CD4-positive, alpha-beta T cell treated with Interleukin-12 subunit alpha and Interleukin-12 subunit beta, for 1 hour (primary cell): ENCODE results near the gene FLRT2.

Experiments
- DNase-seq: peaks from one replicate; pipeline ENCODE4 v3.0.0-alpha.2; 2020

Gene FLRT2

DNA sequence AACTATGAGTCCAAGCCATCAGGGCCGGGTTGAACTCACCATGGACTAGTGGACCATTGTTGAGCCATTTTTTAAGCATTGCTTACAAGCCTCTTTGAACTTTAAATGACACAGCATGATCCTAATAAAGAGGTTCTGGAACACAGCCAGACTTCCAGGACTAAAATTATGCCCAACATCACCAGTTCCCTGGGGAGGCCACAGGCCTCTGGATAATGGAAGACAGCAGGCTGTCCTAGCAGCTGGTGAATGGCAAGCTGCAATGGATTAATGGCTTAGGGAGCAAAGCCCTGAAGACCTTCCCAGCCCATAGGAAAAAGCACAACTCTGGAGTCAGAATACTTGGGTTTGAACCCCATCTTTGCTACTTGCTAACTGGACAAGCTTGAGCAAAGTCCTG is 71.3 kb downstream of the FLRT2 start:
- no peak for DNase-seq

DNA sequence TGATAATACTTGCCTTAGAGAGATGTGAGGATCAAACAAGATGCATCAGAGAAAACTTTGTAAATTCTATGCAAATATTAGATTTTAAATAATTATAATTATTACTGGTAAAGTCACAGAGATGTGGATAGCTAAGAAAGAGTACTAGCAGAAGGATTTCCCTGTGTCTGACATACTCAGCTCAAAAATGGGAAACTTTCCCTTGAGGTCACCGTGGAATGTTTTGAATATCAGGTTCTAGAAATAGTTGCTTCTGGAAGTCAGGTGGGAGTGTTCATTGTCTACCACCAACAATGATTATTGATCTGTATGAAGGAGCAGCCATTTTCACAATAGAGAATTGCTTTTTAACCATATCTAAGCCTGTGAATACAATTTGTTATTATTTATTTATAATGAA is 71.7 kb downstream of the FLRT2 start:
- no peak for DNase-seq

DNA sequence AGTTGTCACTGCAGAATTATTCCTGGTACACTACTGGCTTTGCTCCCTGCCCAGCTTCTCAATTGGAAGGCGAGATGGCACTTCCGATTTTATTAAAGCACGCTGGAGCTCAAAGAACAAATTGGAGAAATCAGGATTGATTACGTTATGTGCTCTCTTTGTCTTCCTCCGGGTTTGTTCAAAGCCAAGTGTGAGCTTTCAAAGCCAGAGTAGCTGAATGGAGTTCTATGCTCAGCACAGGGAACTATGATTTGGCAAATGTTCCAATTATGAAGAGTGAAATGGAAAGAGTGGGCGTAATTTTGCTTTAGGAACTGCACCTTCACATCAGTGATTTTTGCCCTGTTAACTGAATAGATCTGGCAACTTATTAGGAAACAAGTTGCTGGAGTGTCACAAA is 72.4 kb downstream of the FLRT2 start:
- DNase-seq = no peak

DNA sequence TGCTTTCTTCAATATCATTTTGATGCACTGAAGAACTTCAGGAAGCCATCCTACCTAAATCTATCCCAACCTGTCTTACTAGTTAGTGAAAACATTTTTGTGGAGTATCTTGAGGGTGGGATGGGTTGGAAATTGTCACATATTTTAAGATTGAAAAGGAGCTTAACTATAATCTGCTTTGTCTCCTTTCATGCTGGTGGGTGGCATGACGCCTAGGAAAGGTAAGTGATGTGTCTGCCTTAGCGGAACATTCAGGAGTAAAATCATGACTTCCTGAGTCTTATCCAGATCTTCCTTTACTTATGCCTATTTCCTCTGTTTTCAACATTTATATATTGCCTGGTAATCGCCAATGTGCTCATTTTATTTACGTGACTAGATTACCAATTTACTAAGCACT is 74.1 kb downstream of the FLRT2 start:
- no peak for DNase-seq

DNA sequence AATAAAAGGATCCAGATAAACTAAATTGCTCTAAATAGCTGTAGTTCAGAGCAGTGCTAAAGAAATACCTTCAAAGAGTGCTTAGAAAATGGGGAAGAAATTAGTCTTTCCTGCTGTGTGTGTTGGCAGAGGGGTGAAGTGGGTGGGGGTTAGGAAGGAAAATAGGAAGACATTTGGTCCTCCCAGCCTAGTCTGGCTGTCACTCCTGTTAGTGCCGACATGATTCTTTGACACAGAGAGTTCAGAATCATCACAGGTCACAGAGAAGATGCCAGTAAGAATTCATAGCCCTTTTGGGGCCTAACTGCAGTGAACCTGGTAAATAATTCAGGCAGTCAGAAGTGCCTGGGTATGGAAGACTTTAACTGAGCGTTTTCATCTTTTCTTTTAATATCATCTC is 74.8 kb downstream of the FLRT2 start:
- no peak for DNase-seq

DNA sequence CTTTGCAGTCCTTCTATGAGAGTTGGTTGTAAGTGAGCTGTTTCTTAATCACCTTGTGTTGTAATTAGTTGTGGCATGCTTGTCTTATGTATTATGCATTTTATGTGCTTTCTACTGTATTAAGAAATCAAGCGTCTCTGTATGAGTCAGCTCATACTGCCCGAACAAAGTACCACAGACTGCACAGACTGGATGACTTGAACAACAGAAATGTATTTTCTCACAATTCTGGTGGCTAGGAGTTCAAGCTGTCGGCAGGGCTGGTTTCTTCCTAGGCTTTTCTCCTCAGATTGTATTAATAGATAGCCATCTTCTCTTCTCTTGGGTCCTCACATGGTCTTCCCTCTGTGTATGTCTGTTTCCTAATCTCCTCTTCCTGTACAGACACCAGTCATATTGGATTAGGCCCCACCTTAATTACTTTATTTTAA is 77.7 kb downstream of the FLRT2 start:
- no peak for DNase-seq

DNA sequence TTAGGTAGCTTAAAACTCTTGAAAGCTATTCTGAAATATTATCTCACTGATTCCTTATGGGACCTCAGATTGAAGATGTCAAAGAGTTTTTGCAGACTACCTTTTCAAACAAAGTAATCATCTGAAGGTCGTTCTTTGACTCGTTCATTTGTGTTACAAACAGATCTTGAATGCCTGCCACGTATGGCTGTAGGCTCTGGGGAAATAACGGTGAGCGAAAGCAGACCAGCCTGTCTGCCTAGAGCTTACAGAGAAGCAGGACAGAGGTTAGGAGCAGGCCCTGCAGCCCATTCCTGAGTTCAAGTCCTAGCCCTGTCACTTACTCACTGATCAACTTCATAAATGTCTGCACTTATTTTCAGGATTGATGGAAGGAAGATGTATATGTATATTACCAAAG is 83.6 kb downstream of the FLRT2 start:
- DNase-seq = no peak

DNA sequence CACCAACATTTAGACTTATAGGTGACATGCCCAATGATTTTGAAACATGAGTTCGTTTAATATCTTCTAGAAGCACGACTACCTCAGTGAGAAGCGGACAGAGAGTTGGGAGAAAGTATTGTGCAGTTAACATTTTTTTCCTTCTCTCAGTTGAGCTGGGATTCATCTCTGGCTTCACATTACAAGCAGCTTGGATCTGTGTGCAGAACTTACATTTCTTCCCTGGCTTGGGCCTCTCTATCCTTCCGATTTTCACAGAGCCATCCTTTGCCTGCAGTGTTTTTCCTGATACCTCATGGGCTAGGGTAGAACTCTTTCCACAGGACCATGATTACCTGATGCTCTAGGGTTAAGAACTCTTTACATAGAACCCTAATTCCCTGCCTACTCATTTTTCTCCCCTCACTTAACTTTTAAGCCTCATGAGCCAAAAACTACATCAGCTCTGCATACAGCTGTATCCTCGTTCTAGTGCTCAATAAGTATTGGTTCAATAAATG is 86.5 kb downstream of the FLRT2 start:
- DNase-seq = no peak

DNA sequence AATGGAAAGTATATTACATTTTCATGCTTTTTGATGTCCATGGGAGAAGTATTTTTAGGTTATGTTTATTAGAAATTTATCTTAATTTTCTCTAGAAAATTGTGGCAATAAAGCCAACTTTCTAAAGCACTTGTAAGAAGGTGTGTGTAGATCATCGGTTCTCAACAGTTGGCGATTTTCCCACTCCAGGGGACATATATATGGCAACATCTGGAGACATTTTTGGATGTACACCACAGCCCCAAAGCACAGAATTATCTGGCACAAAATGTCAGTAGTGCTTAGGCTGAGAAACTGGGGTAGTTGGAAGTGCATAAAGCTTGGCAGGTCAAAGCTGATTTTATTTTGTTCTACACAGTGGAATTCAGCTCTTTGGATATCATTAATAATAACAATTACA is 86.9 kb downstream of the FLRT2 start:
- DNase-seq = no peak

DNA sequence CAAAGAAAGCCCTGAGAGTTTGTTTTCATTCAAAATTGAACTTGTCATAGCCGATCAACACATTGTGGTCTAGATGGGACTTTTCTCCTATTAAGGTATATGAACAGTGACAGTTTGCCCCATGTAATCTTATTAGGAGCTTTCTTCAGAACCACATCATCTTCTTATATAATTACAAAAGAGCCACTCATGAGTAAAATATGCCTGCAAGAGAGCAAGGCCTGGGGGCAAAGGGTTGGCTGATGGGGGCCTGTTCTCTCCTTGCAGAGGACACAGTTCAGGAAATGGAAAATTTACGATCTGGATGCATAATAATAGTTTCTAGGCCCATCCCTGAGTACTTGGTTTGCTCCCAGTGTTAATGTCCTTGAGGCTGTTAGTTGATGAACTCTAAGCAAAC is 87.8 kb downstream of the FLRT2 start:
- no peak for DNase-seq

DNA sequence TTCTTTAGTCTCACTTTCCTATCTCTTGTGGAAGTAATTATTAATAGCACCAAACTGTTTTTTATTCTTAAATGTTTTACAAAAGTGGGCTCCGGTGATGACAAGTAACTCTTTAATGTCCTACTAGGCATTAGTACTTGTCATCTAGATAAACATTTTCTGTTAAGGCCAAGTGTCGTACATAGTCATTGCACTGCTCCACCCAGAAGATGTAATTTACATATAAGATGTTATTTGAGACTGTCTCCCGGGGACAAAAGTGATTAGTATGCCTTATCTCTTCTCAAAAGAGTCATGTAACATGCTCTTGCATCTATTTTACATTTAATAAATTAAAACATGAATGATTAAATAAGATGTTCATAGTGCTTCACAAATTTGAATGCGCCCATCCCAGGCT is 88.4 kb downstream of the FLRT2 start:
- DNase-seq = no peak

DNA sequence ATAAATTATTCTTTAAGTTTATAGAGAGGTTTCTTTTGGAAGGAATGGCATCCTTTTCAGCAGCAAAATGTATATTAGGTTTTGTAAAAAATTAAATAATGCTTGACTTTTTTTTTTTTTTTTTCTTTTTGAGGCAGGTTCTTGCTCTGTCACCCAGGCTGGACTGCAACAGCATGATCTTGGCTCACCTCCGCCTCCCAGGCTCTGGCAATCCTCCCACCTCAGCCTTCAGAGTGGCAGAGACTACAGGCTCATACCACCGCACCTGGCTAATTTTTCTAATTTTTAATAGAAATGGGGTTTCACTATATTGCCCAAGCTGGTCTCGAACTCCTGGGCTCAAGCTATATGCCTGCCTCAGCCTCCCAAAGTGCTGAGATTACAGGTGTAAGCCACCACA is 89.0 kb downstream of the FLRT2 start:
- no peak for DNase-seq

DNA sequence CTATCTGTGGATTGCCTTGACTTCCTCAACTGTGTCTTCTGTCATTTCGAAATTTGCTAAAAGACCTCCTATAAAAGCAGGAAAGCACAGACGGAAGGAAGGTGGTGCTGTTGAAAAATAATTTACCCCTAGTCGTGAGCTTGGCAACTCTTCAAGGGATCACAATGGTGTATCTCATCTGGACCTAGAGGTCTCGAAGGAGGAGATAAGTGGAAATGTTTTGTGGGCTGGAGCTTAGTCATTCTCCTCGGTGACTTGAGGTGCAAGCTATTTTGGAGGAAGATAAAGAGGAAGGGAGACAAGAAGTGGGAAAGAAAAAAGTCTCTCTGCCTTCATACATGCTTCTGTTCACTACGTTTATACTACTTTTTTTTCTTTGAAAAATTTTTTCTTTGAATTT is 89.9 kb downstream of the FLRT2 start:
- no peak for DNase-seq

DNA sequence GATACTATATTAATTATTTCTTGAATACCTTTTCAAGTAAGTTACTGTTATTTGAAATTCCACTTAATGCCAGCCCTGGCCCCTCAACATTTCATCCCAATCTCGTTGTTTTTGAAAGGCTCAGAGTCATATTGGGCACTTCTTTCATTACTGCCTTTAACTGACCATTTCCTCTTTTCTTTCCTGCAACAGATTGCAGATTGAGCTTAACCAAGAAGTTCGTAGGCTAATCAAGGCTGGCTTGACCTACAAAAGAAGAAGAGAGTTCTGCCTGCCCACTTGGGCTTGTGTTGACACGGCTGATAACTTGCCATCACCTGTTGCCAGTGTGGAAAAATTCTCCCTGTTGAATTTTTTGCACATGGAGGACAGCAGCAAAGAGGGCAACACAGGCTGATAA is 91.0 kb downstream of the FLRT2 start:
- DNase-seq = no peak

DNA sequence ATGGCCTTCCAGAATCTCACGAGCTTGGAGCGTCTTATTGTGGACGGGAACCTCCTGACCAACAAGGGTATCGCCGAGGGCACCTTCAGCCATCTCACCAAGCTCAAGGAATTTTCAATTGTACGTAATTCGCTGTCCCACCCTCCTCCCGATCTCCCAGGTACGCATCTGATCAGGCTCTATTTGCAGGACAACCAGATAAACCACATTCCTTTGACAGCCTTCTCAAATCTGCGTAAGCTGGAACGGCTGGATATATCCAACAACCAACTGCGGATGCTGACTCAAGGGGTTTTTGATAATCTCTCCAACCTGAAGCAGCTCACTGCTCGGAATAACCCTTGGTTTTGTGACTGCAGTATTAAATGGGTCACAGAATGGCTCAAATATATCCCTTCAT is 92.2 kb downstream of the FLRT2 start:
- DNase-seq = no peak

DNA sequence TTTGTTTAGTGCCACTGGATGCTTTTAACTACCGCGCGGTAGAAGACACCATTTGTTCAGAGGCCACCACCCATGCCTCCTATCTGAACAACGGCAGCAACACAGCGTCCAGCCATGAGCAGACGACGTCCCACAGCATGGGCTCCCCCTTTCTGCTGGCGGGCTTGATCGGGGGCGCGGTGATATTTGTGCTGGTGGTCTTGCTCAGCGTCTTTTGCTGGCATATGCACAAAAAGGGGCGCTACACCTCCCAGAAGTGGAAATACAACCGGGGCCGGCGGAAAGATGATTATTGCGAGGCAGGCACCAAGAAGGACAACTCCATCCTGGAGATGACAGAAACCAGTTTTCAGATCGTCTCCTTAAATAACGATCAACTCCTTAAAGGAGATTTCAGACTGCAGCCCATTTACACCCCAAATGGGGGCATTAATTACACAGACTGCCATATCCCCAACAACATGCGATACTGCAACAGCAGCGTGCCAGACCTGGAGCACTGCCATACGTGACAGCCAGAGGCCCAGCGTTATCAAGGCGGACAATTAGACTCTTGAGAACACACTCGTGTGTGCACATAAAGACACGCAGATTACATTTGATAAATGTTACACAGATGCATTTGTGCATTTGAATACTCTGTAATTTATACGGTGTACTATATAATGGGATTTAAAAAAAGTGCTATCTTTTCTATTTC is 93.2 kb downstream of the FLRT2 start:
- no peak for DNase-seq

DNA sequence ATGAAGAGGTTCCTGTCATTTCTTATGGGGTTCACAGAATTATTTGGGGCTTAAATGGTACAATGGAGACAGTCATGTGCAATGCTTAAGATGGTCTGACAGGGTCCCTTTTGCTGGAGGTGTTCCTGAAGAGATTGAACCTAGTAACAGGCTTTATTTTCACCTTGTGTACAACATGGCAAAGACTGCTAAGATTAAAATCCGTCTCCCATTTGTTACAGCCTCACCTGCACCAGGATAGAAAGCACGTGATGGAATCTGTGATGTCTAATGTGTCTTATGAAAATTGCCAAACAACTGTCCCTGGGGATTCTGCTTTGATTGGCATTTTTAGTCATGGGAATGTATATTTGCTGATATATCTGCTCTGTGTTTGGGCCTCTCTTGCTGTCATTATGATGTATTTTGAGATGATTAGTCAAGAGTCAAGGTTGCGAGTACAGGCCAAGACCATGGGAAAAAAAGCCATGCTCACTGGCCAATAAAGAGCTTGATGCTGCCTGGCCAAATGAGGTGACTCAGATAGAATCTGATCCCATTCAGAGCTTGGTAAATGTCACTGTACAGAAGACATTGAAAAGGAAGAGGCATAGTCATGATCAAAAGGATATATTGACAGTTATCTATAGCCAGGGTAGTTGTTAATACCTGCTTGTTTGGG is 96.1 kb downstream of the FLRT2 start:
- DNase-seq = no peak

DNA sequence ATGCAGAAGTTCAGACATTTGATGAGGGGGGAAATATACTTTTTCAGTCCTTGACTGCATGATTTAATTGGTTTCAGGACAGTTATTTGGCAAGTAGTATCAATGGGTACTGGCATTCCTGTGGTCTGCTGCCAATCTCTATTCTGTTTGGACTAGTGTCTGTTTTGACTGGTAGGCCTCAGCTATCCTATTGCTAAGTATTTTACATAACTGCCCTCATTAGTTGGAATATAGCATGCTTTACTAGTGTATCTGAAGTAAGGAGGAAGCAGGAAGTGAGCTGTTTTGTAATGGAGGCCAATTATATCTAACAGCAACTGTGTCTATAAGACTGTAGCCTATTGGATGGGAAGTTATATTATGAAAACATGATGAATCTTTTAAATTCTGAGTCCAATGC is 104.3 kb downstream of the FLRT2 start:
- no peak for DNase-seq

DNA sequence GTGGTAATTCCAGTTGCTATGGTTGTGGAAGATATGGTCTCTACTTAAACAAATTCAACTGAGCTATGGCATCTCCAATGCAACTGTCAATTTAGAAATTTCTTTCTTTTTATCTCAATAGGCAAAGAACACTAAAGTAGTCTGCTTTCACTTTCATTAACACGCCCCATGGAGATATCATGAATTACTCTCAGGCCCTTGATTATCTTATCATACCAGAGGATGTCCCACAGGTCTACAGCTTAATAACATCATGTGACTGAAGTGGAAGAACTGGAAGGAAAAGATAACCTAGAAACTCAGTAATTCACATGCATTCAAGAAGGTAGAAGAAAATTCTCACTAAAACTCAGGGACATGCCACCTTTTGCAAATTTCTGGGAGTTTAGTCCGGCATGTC is 114.3 kb downstream of the FLRT2 start:
- DNase-seq = no peak

DNA sequence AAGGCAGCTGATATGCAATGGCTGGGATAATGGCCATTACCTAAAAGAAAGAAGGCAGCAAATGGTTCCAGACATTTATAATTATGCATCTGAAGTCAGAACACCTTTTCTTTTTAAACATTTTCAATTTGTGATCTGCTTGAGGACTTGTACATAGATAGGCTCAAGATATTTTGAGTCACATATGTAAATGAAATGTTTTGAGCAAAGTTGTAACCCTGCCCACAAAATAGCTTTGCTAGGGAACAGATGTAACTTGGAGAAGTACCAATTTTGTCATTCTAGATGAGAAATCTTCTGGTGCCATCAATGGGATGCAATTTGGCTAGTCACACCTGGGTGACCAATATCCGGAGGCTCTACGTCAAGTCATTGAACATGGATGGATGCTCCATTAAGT is 123.1 kb downstream of the FLRT2 start:
- DNase-seq = no peak

DNA sequence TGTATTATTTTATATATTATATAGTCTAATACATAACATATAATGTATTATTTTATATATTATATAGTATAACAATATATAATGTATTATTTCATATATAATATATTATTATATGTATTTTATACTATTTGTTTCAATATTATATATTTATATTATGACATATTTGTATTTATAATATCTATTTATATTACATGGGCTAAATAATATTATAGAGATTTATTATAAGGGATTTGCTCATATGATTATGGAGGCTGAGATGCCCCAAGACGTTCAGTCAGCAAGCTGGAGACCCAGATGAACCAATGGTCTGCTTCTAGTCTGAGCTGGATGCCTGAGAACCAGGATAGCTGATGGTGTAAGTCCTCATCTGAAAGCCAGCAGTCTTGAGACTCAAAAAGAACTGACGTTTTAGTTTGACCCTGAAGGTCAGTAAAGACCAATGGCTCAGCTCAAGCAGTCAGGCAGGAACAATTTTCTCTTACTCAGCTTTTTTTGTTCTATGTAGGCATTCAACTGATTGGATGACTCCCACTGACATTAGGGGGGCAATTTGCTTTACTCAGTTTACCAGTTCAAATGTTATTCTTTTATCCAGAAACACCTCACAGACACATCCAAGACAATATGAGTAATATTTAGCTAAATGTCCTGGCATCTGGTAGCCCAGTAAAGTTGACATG is 130.4 kb downstream of the FLRT2 start:
- no peak for DNase-seq

DNA sequence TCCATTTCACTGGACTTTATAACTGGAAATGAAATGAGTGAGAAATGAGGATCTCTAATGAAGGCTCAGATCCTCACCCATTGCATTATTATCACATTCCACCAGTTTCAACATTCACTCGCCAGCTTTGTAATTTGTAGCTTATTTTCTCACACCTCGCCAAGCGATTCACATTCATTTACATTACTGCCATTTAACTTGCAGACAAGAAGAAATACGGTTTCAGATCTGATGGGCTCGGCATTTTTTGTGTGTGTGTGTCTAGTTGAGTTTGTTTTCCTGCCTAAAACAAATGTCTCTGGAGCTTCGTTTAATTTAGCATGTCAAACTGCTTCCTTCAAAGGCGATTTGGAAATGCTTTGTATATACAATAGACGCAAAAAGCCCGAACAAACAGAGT is 132.2 kb downstream of the FLRT2 start:
- DNase-seq = no peak

DNA sequence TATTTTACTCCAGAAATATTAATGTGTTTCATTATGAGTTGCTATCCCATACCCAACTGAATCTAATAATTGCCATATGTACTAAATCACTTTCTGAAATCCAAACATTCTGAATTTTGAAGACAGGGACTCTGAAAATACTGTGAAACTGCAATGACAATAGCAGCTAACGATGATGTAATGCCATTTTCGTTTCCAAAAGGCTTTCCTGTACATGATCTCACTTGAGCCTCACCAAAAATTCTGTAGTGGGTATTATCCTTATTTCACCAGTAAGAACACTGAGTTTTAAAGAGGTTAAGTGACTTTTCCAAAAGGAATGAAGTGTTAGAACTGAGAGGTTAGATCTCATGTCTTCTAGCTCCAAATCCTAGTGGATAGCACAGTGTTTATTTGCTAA is 133.3 kb downstream of the FLRT2 start:
- no peak for DNase-seq

DNA sequence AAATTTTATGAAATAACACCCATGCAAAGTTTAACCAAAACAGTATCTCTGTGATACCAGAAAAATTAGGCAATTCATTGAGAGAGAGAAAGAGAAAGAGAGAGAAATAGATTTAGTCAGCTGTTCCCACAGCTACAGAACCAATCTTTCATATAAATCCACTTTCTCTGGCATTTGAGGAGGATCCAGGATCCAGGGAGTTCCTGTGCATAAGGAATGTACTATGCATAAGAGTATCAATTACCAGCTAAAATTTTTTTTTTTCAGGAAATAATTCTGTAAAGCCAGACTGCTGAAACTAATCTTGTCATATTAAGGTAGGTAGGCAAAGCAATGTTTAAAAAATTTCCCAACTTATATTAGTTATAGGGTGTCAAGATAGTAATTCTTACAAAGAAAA is 133.7 kb downstream of the FLRT2 start:
- no peak for DNase-seq
